Ovary (tissue), 3 donors: Measurements from ENCODE around the gene AFAP1.

Source experiments
- CTCF ChIP-seq, 3 donors: fragments of 450-650 bp in 2 of 3; fragments of 200-600 bp in 1 of 3; IDR thresholded peaks; one replicate each; pipeline versions ENCODE4 v1.5.1 to v1.8.0; 2016 to 2022; ENCODE audit warnings: antibody characterized with exemption in 3 of 3, mild to moderate bottlenecking in 1 of 3
- POLR2A ChIP-seq: fragments of 450-650 bp; IDR thresholded peaks from one replicate; pipeline ENCODE4 v1.6.1; 2017; ENCODE audit warnings: antibody characterized with exemption, mild to moderate bottlenecking, moderate library complexity
- donor health status: DM: no; HTN: no; CAD: no.

- TF ChIP-seq POLR2A = no peak
- no peak for TF ChIP-seq CTCF (IDR thresholded peaks at IDR 0.05)
Observed at GRCh38 chr4:7864685-7865084, 75.0 kb downstream of the AFAP1 start.
